T1000 (cell line): ENCODE data around the gene BCAS1.
"Not testable (repeated sequence)": the region's sequence is repeated elsewhere in the genome, so short reads cannot be mapped to it uniquely, and the experiment has no call there.

ENCODE experiments used
- DNase-seq: peaks from one replicate; lab custom pipeline; 2025; ENCODE audit warnings: mixed read lengths; lab: John Stamatoyannopoulos, UW

BCAS1 gene

DNA sequence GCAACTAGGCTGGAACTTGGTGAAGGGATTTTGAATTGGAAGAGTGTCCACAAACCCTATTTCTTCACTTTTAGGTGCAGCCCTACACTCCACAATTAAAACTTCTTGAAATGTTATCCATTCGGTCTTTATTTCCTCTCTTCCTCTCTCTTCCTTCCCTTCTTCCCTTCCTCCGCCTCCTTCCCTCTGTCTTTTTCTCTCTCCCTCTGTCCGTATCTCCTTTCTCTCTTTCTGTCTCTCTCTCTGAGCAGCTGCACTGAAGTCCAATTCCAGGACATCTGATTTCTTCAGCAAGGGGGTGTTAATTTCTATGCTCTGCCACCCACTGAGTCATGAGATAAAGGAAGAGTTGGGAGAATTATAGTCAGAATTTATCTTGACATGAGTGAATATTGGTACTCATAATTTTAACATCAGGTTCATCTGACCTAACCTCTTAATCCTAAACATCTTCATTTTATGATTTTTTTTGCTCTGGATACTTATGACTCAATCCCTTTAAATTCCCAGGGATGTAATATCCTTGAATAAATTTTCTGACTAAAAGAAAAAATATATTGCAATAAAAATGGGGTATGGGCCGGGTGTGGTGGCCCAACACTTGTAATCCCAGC, 84.2 kb downstream of the BCAS1 start:
- no peak for DNase-seq

- DNase-seq: no peak
Measured at GRCh38 chr20:53985150-53985518, 85.3 kb downstream of the BCAS1 start.

GRCh38 chr20:53984356-53985149, 85.8 kb downstream of the BCAS1 start:
- DNase-seq: no peak

DNA sequence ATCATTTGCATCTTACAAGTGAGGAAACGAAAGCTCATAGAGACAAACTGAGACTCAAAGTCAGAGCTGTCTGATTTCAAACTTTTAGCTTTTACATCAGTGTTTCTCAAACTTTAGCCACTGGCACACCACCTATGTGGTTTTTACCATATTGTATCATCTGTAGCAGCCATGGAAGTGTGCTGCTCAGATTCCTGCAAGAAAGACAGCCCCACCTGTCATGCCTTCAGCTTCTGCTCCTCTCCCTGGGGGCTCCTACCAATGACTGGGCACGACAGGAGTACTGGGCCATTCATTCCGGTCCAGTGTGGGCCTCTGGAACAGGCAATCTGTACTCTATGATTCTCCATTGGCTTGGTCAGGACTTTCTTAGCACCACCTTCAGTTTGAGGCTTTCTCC, 87.0 kb downstream of the BCAS1 start:
- no peak for DNase-seq

DNA sequence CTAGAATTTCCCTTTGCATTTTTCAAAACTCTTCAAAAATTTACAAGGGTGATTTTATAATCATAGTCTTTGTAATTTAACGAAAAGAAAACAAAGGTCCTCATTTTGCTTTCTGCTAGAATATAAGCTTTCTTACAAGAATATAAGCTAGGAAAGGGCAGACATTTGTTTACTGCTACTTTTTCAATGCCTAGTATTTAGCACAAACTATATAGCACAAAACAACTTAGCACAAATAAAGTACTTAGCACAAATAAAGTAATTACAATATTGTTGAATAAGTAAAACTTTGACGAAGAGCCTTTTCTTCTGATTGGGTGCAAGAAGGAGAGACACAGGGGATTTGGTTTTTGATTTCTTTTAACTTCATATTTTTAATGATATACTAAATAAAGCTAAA, 87.8 kb downstream of the BCAS1 start:
- no peak for DNase-seq

GRCh38 chr20:53981752-53982437, 88.5 kb downstream of the BCAS1 start:
- DNase-seq: no peak

- no peak for DNase-seq
Measured at GRCh38 chr20:53981130-53981529, 89.3 kb downstream of the BCAS1 start.

GRCh38 chr20:53980031-53980465, 90.3 kb downstream of the BCAS1 start:
- no peak for DNase-seq

DNA sequence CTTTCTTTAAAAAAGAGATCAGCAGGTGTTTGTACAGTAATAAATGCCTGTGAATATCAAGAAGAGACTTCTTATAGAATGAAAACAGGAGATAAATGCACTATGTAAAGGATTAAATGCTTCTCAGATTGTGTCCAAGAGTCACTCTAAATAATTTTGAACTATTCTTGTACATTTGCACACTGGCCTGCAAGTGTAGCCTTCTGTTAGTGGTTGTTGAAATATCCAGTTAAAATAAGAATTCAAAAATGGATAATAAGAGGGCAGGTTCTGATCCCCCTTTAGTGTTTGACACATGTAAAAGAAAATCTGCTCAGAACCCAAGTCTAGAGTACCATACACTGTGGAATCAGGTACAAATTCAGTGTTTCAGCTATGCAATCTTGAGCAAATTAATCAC, 91.9 kb downstream of the BCAS1 start:
- DNase-seq: no peak

DNA sequence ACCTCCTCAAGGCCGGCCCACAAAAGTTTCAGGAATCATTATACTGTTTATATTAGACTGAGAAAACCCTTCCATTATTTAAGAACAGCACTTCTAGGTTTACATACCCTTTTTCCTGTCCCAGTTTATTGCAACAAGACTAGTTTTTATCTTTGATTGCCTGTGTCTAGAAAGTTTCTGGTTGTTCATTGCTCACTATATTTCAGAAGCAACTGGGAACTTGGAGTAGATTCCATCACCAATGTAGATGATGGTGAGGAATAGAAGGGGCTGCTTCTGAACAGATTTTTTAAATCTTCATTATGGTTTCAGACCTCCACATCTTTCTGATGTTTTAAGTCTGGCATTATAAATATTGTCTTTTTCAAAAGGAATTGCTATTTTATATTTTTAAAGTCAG, 93.0 kb downstream of the BCAS1 start:
- no peak for DNase-seq

GRCh38 chr20:53975761-53976160, 94.6 kb downstream of the BCAS1 start:
- DNase-seq: no peak

DNA sequence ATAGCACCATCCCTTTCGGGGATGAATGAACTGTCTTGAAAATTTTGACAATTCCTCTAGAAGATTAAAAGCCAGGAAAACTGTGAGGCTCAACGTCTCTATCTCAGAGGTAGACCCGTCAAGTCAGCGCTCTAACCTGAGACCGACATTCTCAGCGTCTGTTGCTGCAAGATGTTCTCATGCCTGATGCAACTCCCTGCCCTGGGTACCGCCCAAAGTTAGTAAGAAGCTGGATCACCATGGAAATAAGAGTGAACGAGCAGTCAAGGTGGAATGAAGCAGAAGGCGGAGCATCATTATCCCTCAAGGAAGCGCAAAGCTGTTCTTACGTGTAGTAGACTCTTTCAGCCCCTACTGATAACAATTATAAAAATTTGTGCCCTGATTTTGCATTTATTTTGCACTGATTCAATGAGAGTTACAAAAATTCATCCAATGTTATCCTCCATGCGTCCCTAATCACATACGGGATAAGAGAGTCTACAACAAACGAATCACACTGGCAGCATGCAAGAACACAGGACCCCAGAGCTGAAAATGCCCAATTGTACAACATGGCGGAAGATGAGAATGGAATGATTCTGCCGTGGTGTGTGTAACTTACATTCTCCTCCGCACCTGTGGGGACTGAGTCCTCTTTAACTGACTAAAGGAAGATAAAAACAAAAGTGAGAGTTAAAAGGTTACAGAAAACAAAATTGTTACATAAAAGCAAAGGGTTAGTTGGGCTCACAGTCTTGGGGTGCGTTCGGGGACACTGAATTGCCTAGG, 95.4 kb downstream of the BCAS1 start:
- no peak for DNase-seq

DNA sequence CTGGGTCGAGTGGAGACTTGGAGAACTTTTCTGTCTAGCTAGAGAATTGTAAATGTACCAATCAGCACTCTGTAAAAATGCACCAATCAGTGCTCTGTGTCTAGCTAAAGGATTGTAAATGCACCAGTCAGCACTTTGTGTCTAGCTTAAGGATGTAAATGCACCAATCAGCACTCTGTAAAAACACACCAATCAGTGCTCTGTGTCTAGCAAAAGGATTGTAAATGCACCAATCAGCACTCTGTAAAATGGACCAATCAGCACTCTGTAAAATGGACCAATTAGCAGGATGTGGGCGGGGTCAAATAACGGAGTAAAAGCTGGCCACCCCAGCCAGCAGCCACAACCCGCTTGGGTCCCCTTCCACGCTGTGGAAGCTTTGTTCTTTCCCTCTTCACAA, 96.5 kb downstream of the BCAS1 start:
- DNase-seq: not testable (repeated sequence)

- DNase-seq: no peak
Measured at GRCh38 chr20:53972179-53972578, 98.2 kb downstream of the BCAS1 start.

- no peak for DNase-seq
Measured at GRCh38 chr20:53971096-53971683, 99.2 kb downstream of the BCAS1 start.

GRCh38 chr20:53970232-53970631, 100.2 kb downstream of the BCAS1 start:
- DNase-seq: no peak

DNA sequence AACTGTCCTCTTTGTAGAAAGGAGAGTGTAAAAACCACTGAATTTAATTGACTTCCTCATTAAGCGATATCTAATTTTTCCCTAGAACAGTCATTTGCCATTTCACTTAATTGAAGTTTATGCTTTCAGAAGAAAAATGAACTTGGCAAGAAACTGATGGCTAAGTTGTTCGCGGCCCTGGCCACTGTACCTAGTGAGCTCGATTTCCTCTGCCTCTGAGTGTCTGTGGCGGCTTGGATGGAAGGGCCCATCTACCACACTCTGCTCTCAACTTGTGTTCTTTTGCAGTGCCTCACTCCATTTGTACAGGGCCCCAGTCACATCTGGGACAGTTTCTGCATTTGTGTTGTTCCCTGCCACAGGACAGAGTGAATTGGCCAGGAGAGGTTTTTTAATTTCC, 102.9 kb downstream of the BCAS1 start:
- no peak for DNase-seq

- no peak for DNase-seq
Measured at GRCh38 chr20:53966774-53967398, 103.5 kb downstream of the BCAS1 start.

- no peak for DNase-seq
Measured at GRCh38 chr20:53964501-53965253, 105.7 kb downstream of the BCAS1 start.

DNA sequence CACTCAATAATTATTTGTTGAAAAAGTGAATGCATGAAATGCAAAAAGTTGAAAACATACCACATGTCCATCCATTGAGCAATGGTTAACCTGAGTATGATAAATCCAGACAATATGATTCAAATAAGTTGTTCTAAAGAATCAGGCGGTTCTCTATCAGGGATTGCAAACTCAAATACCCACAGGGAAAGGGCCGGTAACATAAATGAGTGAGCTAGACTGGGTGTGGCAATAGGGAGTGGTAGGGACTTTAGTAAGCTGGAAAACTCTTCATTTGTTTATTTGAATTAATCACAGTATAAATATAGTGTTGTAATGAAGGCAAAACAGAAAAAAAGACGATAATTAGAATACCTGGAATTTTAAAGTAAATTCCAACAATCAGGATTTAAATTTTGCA, 106.3 kb downstream of the BCAS1 start:
- DNase-seq: no peak

GRCh38 chr20:53963635-53964034, 106.8 kb downstream of the BCAS1 start:
- DNase-seq: no peak
